Sigmoid colon (tissue), 4 donors: Measurements from ENCODE around the gene TPCN1.

Source experiments
- POLR2A ChIP-seq, 2 donors: fragments of 450-650 bp; IDR thresholded peaks; one replicate each; pipeline ENCODE4 v1.6.1; 2016; ENCODE audit warnings: antibody characterized with exemption in 2 of 2, mild to moderate bottlenecking in 2 of 2, moderate library complexity in 2 of 2
- POLR2AphosphoS5 ChIP-seq, 4 donors: sonication (generic); formaldehyde crosslinking; IDR thresholded peaks; one replicate each; pipeline ENCODE4 v1.6.1; 2017; ENCODE audit warnings: antibody characterized with exemption in 4 of 4
- TF ChIP-seq, protein P1 (sequence below), 4 experiments: fragments of 450-650 bp in 3 of 4; fragments of 200-600 bp in 1 of 4; IDR thresholded peaks; one replicate each; pipeline ENCODE4 v1.5.1; 2016 to 2019; ENCODE audit warnings: antibody characterized with exemption in 4 of 4, mild to moderate bottlenecking in 3 of 4, moderate library complexity in 2 of 4

- TF ChIP-seq, protein P1, sequence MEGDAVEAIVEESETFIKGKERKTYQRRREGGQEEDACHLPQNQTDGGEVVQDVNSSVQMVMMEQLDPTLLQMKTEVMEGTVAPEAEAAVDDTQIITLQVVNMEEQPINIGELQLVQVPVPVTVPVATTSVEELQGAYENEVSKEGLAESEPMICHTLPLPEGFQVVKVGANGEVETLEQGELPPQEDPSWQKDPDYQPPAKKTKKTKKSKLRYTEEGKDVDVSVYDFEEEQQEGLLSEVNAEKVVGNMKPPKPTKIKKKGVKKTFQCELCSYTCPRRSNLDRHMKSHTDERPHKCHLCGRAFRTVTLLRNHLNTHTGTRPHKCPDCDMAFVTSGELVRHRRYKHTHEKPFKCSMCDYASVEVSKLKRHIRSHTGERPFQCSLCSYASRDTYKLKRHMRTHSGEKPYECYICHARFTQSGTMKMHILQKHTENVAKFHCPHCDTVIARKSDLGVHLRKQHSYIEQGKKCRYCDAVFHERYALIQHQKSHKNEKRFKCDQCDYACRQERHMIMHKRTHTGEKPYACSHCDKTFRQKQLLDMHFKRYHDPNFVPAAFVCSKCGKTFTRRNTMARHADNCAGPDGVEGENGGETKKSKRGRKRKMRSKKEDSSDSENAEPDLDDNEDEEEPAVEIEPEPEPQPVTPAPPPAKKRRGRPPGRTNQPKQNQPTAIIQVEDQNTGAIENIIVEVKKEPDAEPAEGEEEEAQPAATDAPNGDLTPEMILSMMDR (IDR thresholded peaks at IDR 0.05): no peak
- TF ChIP-seq POLR2AphosphoS5 (IDR thresholded peaks at IDR 0.05): no peak
- no peak for TF ChIP-seq POLR2A (IDR thresholded peaks at IDR 0.05)
Observed at GRCh38 chr12:113310489-113310888, 89.2 kb downstream of the TPCN1 start.
